HG02840 (cell line): ENCODE data around the gene DNAJC12.
"Not testable (repeated sequence)": the region's sequence is repeated elsewhere in the genome, so short reads cannot be mapped to it uniquely, and the experiment has no call there.

Experiments
- ATAC-seq: cut with Tn5 transposase; IDR thresholded peaks from one replicate; pipeline ENCODE4 v1.9.1; 2021; ENCODE audit warnings: mild to moderate bottlenecking, moderate library complexity, moderate number of reproducible peaks; ENCODE audit not compliant: unreplicated experiment, low FRiP score

DNAJC12 gene

DNA sequence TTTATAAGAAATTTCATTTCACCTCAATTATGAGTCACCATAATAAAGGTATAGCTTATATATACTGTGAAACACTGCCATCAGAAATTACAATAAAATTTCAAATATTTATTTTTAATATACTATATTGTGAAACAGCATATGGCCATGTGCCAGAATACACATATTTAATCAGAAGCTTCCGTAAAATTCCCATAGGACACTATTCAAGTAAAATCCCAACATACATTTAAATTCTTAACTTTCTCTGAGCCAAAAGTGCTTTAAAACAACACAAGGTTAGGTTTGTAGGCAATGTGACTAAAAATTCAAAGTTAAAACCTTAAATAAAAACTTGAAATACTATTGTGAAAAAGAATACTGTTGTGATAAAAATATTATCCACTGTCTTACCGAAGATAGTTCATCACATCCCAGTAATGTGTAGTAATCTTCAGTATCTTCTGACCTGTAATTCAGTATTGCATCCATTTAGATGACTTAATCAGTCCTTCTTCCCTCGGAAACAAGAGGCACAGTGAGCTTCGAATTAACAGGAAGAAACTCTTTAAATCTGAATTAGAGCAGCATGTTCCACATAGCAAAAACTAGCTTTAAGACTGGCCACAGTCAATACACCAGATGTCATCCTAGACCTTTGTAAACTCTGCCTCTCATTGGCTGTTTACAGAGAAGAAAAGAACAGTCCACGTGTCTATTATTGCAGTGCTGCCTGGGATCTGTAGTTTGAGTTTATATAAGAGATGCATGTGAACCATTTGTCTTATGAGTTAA is at the start of gene DNAJC12:
Gene DNAJC12, minus strand, starts transcription at position 648 of the 774 bp plus-strand sequence. Its CDS starts 177 bp downstream, at position 471.
- no peak for ATAC-seq

DNA sequence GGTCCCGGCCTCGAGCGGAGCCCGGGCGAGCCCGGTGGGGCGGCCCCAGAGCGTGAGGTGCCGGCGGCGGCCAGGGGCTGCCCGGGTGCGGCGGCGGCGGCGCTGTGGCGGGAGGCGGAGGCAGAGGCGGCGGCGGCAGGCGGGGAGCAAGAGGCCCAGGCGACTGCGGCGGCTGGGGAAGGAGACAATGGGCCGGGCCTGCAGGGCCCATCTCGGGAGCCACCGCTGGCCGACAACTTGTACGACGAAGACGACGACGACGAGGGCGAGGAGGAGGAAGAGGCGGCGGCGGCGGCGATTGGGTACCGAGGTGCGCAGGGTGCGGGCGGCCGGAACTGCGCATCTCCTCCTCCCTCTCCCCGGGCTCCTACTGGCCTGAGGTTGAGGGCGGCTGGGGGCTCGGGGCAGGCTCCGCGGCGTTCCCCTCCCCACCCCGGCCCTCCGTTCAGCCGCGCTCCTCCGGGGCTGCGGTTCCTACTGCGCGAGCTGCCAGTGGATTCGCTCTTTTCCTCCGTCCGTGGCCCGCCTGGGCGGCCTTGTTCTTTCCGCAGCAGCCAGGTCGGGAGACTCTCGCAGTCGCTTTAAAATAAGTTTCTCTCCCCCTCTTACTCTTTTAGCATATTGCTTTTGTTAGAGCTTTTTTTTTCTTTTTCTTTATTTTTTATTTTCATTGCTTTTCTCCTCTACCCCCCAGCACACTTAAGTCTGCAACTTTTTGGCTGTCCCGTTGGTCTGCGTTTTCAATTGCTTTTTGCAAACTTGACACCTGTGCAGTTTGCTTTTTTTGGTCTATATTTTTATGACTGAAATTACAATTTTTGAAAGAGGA is 47.1 kb upstream of the DNAJC12 start:
- ATAC-seq: peak; percentile 55

DNA sequence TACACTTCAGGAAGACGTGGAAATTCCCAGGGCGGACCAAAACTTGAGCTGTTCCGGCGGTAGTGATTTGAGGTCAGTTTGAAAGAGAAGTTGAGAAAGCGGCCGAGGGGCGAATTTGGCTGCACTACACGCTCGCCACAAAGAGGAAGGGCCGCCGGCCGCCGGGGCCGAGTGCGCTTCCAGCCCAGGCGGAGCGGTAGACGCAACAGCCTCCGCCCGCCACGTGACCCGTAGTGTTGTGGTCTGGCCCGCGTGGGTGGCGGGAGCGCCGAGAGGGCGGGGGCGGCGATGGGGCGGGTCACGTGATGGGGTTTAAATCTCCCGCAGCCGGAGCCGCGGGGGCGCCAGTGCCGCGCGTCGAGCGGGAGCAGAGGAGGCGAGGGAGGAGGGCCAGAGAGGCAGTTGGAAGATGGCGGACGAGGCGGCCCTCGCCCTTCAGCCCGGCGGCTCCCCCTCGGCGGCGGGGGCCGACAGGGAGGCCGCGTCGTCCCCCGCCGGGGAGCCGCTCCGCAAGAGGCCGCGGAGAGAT is 46.4 kb upstream of the DNAJC12 start, which contains the start of gene SIRT1:
Gene SIRT1, plus strand, starts transcription at position 344 of the 529 bp plus-strand sequence. Its CDS starts 66 bp downstream, at position 410.
- ATAC-seq: peak; percentile 86

DNA sequence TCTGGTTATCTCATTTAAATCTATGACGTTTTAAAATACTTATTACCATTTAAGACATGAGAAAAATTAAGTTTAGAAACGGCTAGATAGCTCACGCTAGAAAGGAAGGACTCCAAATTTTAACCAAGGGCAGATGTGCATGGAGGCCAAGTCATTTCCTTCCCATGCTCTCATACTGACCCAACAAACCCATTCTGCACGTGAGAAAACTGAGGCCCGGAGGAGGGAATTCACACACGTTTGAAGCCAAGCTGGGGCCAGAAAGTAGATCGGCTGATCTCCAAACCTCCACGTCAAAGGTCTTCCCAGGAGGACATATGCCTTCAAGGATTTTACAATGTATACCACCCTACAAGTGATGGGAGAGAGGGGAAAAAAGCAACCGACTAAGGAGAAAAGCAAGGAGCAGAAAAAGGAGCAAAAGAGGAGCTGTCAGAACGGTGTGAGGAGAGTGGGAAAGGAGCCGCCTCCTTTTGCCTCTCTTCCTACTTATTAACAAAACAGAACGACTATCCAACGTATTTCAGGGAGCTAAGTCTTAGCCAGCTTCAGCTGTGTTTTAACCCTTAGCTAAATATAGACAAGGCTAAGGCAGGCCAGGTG is 45.8 kb upstream of the DNAJC12 start:
- ATAC-seq: no peak

DNA sequence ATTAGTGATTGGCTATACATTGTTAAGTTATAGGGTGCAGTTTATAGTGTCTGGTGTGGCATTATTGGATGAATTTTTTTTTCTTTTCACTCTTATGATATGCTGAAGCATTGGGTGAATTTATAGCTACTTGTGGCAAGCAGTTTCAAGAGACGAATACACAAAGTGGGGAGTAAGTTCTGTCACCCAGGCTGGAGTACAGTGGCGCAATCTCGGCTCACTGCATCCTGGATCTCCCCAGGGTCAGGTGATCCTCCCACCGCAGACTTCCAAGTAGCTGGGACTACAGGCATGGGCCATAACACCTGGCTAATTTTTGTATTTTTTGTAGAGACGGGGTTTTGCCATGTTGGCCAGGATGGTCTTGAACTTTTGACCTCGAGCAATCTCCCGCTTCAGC is 40.1 kb upstream of the DNAJC12 start:
- ATAC-seq: no peak

DNA sequence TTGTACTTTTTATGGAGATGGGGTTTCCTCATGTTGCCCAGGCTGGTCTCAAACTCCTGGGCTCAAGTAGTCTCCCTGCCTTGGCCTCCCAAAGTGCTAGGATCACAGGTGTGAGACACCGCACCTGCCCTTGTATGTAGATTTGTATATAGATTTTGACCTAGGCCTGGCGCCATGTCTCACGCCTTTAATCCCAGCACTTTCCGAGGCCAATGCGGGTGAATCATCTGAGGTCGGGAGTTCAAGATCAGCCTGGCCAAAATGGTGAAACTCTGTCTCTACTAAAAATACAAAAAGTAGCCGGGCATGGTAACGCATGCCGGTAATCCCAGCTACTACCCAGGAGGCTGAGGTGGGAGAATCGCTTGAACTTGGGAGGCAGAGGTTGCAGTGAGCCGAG is 39.4 kb upstream of the DNAJC12 start:
- ATAC-seq: not testable (repeated sequence)

DNA sequence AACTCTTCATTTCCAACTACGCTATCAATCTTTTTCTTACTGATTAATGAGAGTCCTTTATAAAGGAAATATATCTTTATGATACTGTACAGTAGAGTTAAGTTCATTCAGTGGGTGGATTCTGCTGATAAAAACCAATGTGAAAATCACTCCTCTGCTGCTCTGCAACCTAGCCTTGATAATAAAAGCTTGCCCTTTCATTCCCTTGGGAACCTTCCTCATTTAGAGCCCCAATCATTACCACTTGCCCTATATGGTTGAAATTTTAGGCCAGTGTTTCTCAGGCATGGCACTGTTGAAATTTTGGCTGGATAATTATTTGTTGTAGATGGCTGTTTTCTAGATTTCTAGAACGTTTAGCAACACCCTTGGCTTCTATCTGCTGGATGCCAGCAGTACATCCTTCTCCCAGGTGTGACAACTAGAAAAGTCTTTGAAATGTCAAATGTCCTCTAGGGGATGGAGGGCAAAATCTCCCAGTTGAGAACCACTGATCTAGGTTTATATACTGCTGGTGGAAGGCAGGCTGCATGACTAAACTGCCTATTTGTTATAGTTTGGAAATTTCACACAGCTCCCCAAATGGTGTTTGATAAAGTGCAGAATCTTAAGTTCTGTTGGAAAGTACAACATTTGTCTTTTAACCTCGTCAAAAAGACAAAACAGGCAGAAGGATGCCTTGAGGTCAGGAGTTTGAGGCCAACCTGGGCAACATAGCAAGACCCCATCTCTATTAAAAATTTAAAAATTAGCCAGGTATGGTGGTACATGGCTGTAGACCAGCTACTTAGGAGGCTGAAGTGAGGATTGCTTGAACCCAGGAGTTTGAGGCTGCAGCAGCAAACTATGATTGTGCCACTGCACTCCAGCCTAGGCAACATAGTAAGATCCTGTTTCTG is 37.6 kb upstream of the DNAJC12 start:
- no peak for ATAC-seq

DNA sequence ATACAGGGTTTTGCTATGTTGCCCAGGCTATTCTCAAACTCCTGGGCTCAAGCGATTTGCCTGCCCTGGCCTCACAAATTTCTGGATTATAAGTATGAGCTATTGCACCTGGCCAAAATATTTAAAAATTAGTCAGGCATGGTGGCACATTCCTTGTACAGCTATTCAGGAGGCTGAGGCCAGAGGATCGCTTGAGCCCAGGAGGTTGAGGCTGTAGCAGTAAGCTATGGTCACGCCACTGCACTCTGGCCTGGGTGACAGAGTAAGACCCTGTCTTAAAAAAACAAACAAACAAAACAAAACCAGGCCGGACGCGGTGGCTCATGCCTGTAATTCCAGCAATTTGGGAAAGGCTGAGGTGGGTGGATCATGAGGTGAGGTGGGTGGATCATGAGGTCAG is 32.0 kb upstream of the DNAJC12 start:
- ATAC-seq: no peak

DNA sequence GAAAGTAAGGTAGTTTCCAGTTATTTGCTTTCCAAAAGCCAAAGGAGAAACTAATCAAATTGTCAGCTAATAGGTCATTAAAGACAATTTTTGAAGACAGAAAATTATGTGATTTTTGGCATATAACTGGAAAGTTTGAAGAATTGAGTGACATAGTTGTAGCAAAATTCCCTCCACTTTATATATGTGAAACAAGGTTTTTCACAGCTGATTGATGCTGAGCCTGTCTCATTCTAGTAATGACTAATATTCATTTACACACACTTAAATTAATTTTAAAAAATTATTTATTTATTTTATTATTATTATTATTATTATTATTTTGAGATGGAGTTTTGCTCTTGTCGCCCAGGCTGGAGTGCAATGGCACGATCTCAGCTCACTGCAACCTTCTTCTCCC is 30.1 kb upstream of the DNAJC12 start:
- no peak for ATAC-seq

DNA sequence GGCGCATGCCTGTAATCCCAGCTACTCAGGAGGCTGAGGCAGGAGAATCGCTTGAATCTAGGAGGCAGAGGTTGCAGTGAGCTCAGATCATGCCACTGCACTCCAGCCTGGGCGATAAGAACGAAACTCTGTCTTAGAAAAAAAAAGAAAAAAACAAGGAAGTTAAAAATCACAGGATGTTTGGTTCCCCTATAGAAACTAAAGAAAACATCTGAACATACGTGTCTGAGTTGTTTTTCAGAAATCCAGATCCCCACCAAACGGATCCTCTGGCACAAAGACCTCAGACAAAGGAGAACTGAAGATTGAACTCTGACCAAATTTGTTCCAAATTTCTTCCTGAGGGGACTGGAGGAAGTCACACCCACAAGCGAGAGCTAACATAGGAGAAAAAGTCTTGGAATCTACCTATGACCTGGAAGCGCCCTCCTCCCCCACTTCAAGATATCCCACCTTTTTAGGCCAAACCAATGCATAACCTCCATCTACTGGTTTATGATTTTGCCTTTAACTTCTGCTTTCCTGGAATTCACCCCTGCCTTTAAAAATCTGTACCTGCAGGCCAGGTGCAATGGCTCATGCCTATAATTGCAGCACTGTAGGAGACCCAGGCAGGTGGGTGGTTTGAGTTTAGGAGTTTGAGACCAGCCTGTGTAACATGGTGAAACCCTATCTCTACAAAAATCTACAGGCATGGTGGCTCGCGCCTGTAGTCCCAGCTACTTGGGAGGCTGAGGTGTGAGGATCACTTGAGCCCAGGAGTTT is 26.8 kb upstream of the DNAJC12 start:
- no peak for ATAC-seq

DNA sequence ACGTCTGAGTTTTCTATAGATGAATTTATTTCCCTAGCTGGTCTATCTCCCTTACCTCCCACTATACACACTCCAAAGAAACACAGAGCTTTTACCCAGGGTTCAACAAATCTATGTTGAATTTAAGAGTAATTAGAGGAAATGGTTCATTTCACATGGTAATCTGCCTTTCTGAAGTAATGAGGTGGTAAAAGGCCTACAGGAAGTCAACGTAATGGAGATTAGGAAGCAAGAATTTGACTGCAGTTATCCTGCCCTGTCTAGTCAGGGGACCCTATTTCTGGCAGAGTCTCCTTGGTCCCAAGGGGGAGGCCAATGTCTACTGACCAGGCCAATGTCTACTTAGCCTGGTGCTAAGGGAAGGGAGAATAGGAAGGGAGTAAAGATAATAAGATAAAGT is 25.1 kb upstream of the DNAJC12 start:
- no peak for ATAC-seq

DNA sequence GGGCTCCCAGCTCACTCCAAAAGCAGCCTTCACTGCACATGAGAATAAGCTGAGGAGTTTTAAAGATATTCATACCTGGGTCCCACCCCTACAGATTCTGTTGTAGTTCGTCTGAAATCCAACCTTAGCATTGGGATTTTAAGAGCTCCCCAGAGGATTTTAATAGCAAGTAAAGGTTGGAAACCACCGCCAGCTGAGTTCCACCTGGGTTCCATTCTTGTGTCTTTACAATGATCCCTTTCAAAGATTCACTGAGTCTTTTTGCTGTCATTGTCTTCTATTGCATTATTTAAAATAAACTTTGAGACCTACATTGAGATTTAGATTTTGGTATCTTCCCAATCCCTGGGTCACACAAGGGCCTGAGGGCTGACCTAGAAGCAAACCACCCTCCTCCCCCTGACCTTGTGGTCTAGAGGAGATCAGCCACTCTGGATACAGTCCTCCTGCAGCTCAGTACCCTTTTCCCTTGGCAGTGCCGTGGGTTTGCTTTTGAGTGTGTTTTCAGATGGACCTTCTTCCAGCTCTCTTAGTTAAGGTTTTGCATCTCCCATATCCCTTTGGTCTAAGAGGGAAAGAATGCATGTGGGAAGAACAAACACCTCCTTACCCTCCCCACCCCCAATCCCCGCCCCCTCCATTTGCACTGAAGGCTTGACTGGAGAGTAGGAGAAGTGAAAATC is 23.9 kb upstream of the DNAJC12 start:
- ATAC-seq: no peak

DNA sequence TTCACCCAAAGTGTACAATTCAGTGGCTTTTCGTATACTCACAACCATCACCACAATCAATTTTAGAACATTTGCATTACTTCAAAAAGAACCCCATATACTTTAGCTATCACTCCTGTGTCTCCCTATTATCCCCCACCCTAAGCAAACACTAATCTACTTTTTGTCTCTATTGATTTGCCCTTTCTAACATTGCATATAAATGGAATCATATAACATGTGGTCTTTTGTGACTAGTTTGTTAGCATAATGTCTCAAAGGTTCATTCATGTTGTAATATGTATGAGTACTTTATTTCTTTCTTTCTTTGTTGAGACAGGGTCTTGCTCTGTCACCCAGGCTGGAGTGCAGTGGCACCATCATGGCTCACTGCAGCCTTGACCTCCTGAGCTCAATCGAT is 21.0 kb upstream of the DNAJC12 start:
- no peak for ATAC-seq

DNA sequence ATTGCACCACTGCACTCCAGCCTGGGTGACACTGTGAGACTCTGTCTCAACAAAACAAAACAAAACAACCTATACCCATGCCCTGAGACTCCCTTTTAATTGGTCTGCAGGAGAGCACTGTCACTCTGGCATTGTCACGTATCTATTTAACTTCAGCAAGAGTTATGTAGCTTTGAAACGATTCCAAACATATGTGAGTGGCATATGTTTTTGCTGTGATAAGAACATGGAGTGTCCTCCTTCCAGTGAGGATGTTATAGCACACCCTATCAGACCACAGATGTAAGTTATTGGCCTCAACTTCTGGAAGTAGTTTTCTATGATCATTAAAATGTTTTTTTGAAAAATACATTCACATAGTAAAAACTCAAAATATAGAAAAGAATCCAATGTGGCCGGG is 15.5 kb upstream of the DNAJC12 start:
- ATAC-seq: no peak

DNA sequence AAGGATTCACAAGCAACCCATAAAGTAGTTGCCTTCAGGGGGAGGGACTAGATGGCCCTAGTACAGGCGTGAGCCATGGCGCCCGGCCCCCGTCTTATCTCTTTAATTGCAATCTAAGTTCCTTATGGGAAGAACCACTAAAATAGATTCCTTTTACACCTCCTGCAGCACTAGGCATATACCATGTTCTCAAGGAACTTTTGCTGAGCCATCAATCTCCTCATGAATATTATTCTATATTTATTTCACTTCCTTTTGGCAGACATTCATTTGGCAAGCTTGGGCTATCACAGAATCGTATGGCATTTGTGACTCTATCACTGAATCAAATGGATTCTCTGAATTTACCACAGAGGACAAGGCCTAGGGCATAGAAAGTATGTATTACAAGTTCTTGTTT is 14.8 kb upstream of the DNAJC12 start:
- no peak for ATAC-seq

DNA sequence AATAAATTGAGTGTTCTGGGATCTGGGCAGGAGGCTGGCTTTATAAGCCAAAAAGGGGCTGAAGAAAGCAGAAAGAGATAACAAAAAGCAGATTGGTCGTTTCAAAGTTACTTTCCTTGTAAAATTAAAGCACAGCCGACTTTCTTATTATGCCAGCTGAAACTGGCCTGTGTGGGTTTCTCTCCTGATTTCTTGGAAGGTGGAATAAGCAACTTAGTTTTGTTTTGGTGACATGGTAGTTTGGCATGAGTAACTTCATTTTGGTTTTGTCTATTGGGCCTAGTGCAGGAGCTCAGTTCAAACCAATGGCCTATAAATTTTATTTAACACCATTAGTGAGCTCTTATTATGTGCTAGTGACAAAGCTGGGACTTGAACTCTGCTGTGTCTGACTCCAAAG is 13.2 kb upstream of the DNAJC12 start:
- no peak for ATAC-seq

DNA sequence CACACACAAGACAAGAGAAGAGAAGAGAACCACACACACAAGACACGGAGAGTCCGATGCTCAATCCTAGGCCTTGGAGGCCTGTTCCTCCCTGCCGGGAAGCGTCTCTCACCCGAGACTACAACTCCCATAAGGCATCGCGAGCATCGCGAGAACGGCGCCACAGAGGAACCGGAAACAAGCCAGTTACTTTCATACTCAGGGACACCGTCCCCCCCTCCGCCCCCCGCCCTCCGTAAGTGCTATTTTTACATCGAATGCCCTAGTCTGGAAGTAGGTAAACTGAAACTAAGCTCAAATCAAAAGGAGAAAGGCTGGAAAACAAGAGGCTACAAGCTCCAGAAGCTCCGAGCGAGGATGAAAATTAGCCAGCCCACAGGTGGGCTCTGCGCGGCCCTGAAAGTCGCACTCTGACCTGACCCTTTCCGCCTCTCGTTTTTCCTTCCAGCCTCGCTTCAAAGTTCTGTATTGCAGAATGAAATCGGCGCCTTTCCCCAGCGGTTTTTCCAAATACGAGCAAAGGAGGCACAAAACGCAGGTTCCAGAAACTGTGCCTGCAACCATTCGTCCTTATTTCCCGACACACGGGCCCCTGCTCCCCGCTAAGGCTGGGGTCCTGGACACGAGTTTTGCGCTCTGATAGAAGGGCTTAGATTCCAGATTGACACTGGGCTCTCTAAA is 11.5 kb upstream of the DNAJC12 start:
- peak; percentile 89 for ATAC-seq

DNA sequence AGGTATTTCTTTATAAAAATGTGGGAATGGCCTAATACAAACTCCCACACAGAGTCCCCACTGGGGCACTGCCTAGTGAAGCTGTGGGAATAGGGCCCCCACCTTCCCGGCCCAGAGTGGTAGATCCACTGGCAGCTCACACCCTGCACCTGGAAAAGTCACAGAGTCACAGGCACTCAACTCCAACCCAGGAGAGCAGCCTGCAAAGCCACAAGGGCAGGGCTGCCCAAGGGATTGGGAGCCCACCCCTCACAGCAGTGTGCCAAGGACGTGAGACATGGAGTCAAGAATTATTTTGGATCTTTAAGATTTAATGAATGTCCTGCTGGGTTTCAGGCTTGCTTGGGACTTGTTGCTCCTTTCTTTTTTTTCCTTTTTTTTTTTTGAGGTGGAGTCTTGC is 5.3 kb upstream of the DNAJC12 start:
- no peak for ATAC-seq
